H9 (cell line): Measurements from ENCODE around the gene YPEL1. TPM values are rescaled to one million over a fixed set of nuclear protein-coding genes. Genes with fewer than 3 reads are reported as not detected.

Experiments used
- DNase-seq: peaks from one replicate; pipeline ENCODE4 v3.0.0-alpha.2; 2017
- H2AFZ ChIP-seq: one replicate; pipeline ENCODE4 v1.6.1; 2013; ENCODE audit warnings: mild to moderate bottlenecking, low read length, control low read depth, moderate library complexity
- H2AK5ac ChIP-seq: 2 replicates; pipeline ENCODE4 v1.6.1; 2013; ENCODE audit warnings: low read length, control low read depth, mixed read lengths; ENCODE audit not compliant: insufficient read length
- H2BK120ac ChIP-seq: one replicate; pipeline ENCODE4 v1.6.1; 2013; ENCODE audit warnings: low read depth, mild to moderate bottlenecking, low read length, control low read depth, inconsistent platforms; ENCODE audit not compliant: poor library complexity, severe bottlenecking
- H2BK12ac ChIP-seq: 2 replicates; pipeline ENCODE4 v1.6.1; 2013; ENCODE audit warnings: low read length, control low read depth, mixed read lengths, low read depth; ENCODE audit not compliant: insufficient read length
- H2BK15ac ChIP-seq: 2 replicates; pipeline ENCODE4 v1.6.1; 2013; ENCODE audit warnings: low read depth, low read length, control low read depth
- H2BK20ac ChIP-seq: one replicate; pipeline ENCODE4 v1.6.1; 2013; ENCODE audit warnings: low read depth, mild to moderate bottlenecking, low read length, control low read depth, inconsistent platforms; ENCODE audit not compliant: poor library complexity, severe bottlenecking
- H2BK5ac ChIP-seq: 2 replicates; pipeline ENCODE4 v1.6.1; 2013; ENCODE audit warnings: low read length, control low read depth, mixed read lengths; ENCODE audit not compliant: insufficient read length
- H3K14ac ChIP-seq: 2 replicates; pipeline ENCODE4 v1.6.1; 2013; ENCODE audit warnings: low read length, control low read depth; ENCODE audit not compliant: insufficient read depth
- H3K18ac ChIP-seq: 2 replicates; pipeline ENCODE4 v1.6.1; 2013; ENCODE audit warnings: low read depth, mild to moderate bottlenecking, mixed read lengths, low read length, control low read depth; ENCODE audit not compliant: insufficient read length
- H3K23ac ChIP-seq: 2 replicates; pipeline ENCODE4 v1.6.1; 2013; ENCODE audit warnings: low read length, control low read depth, mixed read lengths, low read depth; ENCODE audit not compliant: insufficient read length
- H3K23me2 ChIP-seq: 2 replicates; pipeline ENCODE4 v1.6.1; 2013; ENCODE audit warnings: low read depth, mild to moderate bottlenecking, mixed read lengths, low read length, control low read depth; ENCODE audit not compliant: insufficient read length, poor library complexity, severe bottlenecking
- H3K27ac ChIP-seq: 2 replicates; pipeline ENCODE4 v1.5.1; 2013; ENCODE audit warnings: low read length, control low read depth, mixed read lengths, low read depth; ENCODE audit not compliant: insufficient read length
- H3K27me3 ChIP-seq: 2 replicates; pipeline ENCODE4 v1.6.1; 2013; ENCODE audit warnings: low read length, control low read depth, inconsistent platforms; ENCODE audit not compliant: insufficient read depth
- H3K4ac ChIP-seq: 2 replicates; pipeline ENCODE4 v1.6.1; 2013; ENCODE audit warnings: low read depth, mild to moderate bottlenecking, control low read depth, inconsistent platforms, low read length, moderate library complexity
- H3K4me1 ChIP-seq: 2 replicates; pipeline ENCODE4 v1.6.1; 2013; ENCODE audit warnings: low read length, control low read depth, inconsistent platforms; ENCODE audit not compliant: insufficient read depth
- H3K4me2 ChIP-seq: 2 replicates; pipeline ENCODE4 v1.6.1; 2013; ENCODE audit warnings: low read length, control low read depth, mixed read lengths; ENCODE audit not compliant: insufficient read length, insufficient read depth
- H3K56ac ChIP-seq: 2 replicates; pipeline ENCODE4 v1.6.1; 2013; ENCODE audit warnings: low read depth, mild to moderate bottlenecking, mixed read lengths, low read length, control low read depth; ENCODE audit not compliant: insufficient read length
- H3K79me1 ChIP-seq: 2 replicates; pipeline ENCODE4 v1.6.1; 2013; ENCODE audit warnings: low read depth, mild to moderate bottlenecking, moderate library complexity, low read length, control low read depth, inconsistent platforms; ENCODE audit not compliant: insufficient read depth, poor library complexity, severe bottlenecking
- H3K79me2 ChIP-seq: 2 replicates; pipeline ENCODE4 v1.6.1; 2013; ENCODE audit warnings: low read length, control low read depth, inconsistent platforms; ENCODE audit not compliant: insufficient read depth
- H3K9ac ChIP-seq: 2 replicates; pipeline ENCODE4 v1.6.1; 2013; ENCODE audit warnings: low read length, control low read depth, mixed read lengths; ENCODE audit not compliant: insufficient read length; ENCODE audit errors: extremely low read depth
- H3K9me3 ChIP-seq: one replicate; pipeline ENCODE4 v1.6.1; 2013; ENCODE audit warnings: low read depth, low read length, inconsistent platforms; ENCODE audit not compliant: control insufficient read depth
- H3T11ph ChIP-seq: one replicate; pipeline ENCODE4 v1.6.1; 2013; ENCODE audit warnings: mild to moderate bottlenecking, low read length, control low read depth, inconsistent platforms
- H4K20me1 ChIP-seq: one replicate; pipeline ENCODE4 v1.6.1; 2013; ENCODE audit not compliant: control insufficient read depth, insufficient read length, insufficient read depth
- H4K5ac ChIP-seq: 2 replicates; pipeline ENCODE4 v1.6.1; 2013; ENCODE audit warnings: low read depth, mild to moderate bottlenecking, mixed read lengths, low read length, control low read depth; ENCODE audit not compliant: insufficient read length
- H4K8ac ChIP-seq: replicated peaks from 2 replicates; pipeline ENCODE4 v1.6.1; 2013; ENCODE audit warnings: low read length, control low read depth, mixed read lengths, low read depth; ENCODE audit not compliant: insufficient read length
- H4K91ac ChIP-seq: 2 replicates; pipeline ENCODE4 v1.6.1; 2013; ENCODE audit warnings: low read depth, mild to moderate bottlenecking, moderate library complexity, mixed read lengths, low read length, control low read depth; ENCODE audit not compliant: insufficient read length
- H3K27ac Mint-ChIP-seq, 3 experiments: 2 replicates in 2 of 3; 3 replicates in 1 of 3; pipeline ENCODE4 v1.8.0; 2020 to 2021; ENCODE audit warnings: mixed read lengths in 3 of 3, mild to moderate bottlenecking in 1 of 3, moderate library complexity in 1 of 3
- H3K27me3 Mint-ChIP-seq: 2 replicates; pipeline ENCODE4 v1.8.0; 2021; ENCODE audit warnings: low read depth, mild to moderate bottlenecking, moderate library complexity, mixed read lengths
- H3K36me3 Mint-ChIP-seq, 3 experiments: 2 replicates in 2 of 3; 3 replicates in 1 of 3; pipeline ENCODE4 v1.8.0; 2020 to 2021; ENCODE audit warnings: low read depth in 3 of 3, mixed read lengths in 3 of 3; ENCODE audit not compliant: insufficient read depth in 1 of 3
- H3K4me1 Mint-ChIP-seq, 2 experiments: 2 replicates each; pipeline ENCODE4 v1.8.0; 2020; ENCODE audit warnings: mixed read lengths in 2 of 2
- H3K4me3 Mint-ChIP-seq, 2 experiments: 2 replicates in 1 of 2; 3 replicates in 1 of 2; pipeline ENCODE4 v1.8.0; 2020 to 2021; ENCODE audit warnings: mild to moderate bottlenecking in 2 of 2, mixed read lengths in 2 of 2, moderate library complexity in 1 of 2
- H3K9me3 Mint-ChIP-seq, 2 experiments: 2 replicates in 1 of 2; 3 replicates in 1 of 2; pipeline ENCODE4 v1.8.0; 2020; ENCODE audit warnings: mild to moderate bottlenecking in 2 of 2, mixed read lengths in 2 of 2, moderate library complexity in 1 of 2
- WGBS: extraction: QIAGEN DNeasy Blood & Tissue Kit; methylation state at CpG from one replicate; pipeline ENCODE4 v1.1.7; 2013; ENCODE audit warnings: missing lambda C conversion rate, low lambda C conversion rate, mixed read lengths; ENCODE audit not compliant: insufficient read length; ENCODE audit errors: extremely low coverage; 5-methylcytosine and 5-hydroxymethylcytosine counted together
- total RNA-seq: library from RNA; stranded (reverse); gene quantifications from 2 replicates; pipeline ENCODE4 v1.2.1, GENCODE V29; 2021
- TF ChIP-seq, protein P1 (sequence below): fragments of 200-600 bp; sonication (generic); conservative IDR thresholded peaks from 3 replicates; pipeline ENCODE4 v1.8.0; 2021; ENCODE audit warnings: antibody characterized with exemption, mild to moderate bottlenecking

Gene YPEL1
- total RNA-seq, 1 experiment from 2014 or later: 5.4 TPM

DNA sequence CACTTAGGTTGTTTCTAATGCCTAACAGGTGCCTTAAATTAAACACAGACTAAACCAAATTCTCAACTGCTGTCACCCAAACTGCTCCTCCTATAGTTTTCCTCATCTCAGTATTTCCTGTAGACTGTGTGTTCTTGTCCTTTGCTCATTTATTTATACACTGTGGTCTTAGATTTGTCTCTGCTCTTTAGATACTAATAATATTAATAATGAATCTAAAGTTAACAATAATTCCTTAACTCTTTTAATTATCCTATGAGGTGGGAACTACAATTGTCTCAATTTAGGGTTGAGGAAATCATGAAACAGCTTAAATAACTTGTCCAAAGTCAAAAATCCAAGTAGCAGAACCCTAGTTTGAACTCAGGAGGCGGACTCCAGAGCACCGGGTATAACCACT lies 43.9 kb upstream of the YPEL1 start:
- no peaks in the 10 kb centered on the region for H3K9me3 Mint-ChIP-seq
- H3K27me3 Mint-ChIP-seq: no peaks in the 10 kb centered on the region
- no CpG with 5 or more reads among the region's 2 CpGs for WGBS
- no peak overlapping the region for H3K4me3 Mint-ChIP-seq
- H3K23ac ChIP-seq: no peak overlapping the region
- no peak overlapping the region for H2BK12ac ChIP-seq
- no peak overlapping the region for H2AK5ac ChIP-seq
- no peak overlapping the region for H3K27ac Mint-ChIP-seq
- peaks cover 8 to 41% (median 21%) of the 10 kb centered on the region in 3 experiments; a peak in 6 of 7 replicates for H3K36me3 Mint-ChIP-seq
- no peak overlapping the region for H3K4ac ChIP-seq
- H4K8ac ChIP-seq: no peak overlapping the region
- no peak overlapping the region for H3T11ph ChIP-seq
- no peak overlapping the region for H3K14ac ChIP-seq
- no peak overlapping the region for H2BK15ac ChIP-seq
- no peaks in the 10 kb centered on the region for H4K20me1 ChIP-seq
- H3K56ac ChIP-seq: no peak overlapping the region
- H3K4me2 ChIP-seq: no peak overlapping the region
- H3K18ac ChIP-seq: no peak overlapping the region
- no peak overlapping the region for H2AFZ ChIP-seq
- no peak overlapping the region for H4K5ac ChIP-seq
- no peaks in the 10 kb centered on the region for H3K4me1 ChIP-seq
- no peak overlapping the region for H2BK120ac ChIP-seq
- H3K9ac ChIP-seq: no peak overlapping the region
- H3K4me1 Mint-ChIP-seq: no peaks in the 10 kb centered on the region
- no peaks in the 10 kb centered on the region for H3K27me3 ChIP-seq
- H3K27ac ChIP-seq: no peak overlapping the region
- no peak overlapping the region for H4K91ac ChIP-seq
- no peaks in the 10 kb centered on the region for H3K79me2 ChIP-seq
- H3K9me3 ChIP-seq: no peaks in the 10 kb centered on the region
- no peak for DNase-seq
- no peak overlapping the region for H2BK20ac ChIP-seq
- H2BK5ac ChIP-seq: no peak overlapping the region
- no peaks in the 10 kb centered on the region for H3K23me2 ChIP-seq
- TF ChIP-seq, protein P1, sequence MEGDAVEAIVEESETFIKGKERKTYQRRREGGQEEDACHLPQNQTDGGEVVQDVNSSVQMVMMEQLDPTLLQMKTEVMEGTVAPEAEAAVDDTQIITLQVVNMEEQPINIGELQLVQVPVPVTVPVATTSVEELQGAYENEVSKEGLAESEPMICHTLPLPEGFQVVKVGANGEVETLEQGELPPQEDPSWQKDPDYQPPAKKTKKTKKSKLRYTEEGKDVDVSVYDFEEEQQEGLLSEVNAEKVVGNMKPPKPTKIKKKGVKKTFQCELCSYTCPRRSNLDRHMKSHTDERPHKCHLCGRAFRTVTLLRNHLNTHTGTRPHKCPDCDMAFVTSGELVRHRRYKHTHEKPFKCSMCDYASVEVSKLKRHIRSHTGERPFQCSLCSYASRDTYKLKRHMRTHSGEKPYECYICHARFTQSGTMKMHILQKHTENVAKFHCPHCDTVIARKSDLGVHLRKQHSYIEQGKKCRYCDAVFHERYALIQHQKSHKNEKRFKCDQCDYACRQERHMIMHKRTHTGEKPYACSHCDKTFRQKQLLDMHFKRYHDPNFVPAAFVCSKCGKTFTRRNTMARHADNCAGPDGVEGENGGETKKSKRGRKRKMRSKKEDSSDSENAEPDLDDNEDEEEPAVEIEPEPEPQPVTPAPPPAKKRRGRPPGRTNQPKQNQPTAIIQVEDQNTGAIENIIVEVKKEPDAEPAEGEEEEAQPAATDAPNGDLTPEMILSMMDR: no peak
- no peaks in the 10 kb centered on the region for H3K79me1 ChIP-seq
